T-helper 22 cell (primary cell): ENCODE data around the gene TMEM233.

Experiments
- DNase-seq: peaks from one replicate; pipeline ENCODE4 v3.0.0-alpha.2; 2020; ENCODE audit warnings: low read depth

TMEM233 gene

GRCh38 chr12:119593578-119594398, at the start of gene TMEM233:
TSS of gene TMEM233 (plus strand) at chr12:119593774. CDS start at chr12:119593849, 75 bp downstream.
- DNase-seq, result no peak

DNA sequence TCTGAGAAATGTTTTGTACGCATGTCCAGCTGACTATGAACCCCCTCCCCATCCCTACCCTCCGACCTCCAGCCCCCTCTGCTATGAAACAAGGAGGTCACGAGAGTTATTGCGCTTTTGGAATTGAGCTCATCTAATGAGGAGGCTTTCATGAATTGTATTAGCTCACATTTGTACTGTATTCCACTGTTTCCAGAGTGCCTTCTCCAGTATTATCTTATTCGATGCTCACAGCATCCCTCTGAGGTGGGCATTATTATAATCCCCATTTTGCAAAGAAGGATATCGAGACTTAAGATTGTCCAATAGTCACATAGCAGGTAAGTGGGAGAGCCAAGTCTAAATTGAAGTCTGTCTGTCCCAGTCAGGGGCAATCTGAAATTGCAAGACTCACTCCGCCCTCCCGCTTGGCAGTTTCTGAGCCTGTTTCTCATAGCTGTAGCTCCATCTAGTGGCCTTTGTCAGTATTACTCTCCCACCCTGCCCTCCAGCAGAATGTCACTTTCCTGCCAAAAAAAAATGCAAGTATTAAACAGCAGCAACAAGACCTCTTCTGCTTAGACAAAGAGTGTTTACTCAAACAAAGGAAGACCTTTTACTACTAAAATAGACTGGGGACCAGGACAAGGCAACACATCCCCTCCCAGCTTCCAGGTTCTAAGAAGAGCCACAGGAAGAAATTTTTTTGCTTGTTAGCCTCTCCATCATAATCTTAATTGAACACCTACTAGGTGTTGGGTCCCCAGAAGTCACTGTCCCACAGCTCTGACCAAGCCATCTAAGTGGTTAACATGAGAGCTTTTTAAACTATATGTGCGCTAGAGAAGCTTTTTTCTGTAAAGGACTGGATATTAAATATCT, 48.6 kb upstream of the TMEM233 start:
- no peak for DNase-seq

GRCh38 chr12:119546340-119546739, 47.2 kb upstream of the TMEM233 start:
- no peak for DNase-seq

GRCh38 chr12:119547001-119547400, 46.6 kb upstream of the TMEM233 start:
- no peak for DNase-seq

DNA sequence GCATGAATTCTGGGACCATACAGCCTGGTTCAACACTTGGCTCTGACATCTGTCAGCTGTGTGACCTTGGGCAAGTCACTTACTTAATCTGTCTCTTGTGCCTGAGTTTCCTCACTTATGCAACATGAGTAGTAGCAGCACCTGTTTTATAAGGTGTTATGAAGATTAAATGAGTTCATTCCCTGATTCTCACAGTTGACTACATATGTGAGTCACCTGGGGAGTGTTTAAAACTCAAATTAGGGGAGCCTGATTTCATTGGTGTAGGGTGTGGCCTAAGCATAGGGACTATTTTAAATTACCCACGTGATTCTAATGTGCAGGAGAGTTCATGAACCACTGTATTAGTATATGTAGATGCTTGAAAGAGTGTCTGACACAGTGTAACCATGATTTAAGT, 36.7 kb upstream of the TMEM233 start:
- DNase-seq, result no peak

DNA sequence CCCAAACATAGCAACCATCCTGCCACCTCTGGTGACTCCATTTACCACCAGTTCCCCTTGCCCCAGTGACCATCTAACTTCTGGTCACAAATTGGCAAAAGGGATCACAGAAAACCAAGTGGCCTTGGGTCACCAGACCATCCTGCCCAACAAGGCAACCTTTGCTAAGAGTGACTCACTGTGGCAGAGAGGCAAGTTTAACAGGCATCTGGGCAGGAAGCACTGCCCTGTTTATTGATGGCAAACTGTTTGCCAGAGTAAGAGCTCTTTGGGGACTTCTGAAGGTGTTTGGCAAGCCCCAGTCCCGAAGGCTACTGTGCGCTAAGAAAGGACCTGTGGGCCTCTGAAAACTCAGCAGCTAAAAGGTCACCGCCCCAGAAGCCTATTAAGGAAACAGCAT, 28.2 kb upstream of the TMEM233 start:
- DNase-seq, result no peak

GRCh38 chr12:119570771-119571170, 22.8 kb upstream of the TMEM233 start:
- no peak for DNase-seq

DNA sequence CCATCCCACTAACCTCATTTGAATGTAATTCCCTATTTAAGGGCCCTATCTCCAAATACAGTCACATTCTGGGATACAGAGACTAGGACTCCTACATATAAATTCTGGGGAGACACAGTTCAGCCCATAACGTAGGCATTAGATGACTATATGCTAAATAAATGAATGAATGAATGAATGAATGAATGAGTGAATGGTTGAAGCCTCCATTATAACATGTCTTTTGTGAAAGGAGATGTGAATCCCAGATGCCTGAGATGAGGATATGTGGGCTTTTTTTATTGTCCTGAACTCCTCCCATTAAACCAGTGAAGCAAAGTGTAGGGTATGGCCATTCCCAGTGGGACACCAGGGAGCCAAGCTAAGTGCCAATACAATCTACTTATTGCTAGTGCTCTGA, 20.5 kb upstream of the TMEM233 start:
- DNase-seq, result no peak

DNA sequence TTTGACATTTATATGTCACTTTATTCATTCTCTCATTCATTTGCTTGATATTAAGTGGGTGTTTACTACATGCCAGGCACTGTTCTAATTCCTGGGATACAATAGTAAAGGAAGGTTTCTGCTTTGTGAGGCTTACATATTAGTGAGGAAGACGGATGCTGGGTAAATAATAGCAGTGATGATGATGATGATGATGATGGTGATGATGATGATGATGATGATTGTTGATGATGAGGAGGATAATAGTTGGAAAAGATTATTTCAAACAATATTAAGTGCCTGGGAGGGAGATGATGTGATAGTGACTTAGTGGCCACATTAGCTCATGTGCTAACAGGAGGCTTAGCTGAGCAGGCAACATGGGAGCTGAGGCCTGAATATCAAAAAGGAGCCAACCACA, 19.3 kb upstream of the TMEM233 start:
- DNase-seq, result no peak

DNA sequence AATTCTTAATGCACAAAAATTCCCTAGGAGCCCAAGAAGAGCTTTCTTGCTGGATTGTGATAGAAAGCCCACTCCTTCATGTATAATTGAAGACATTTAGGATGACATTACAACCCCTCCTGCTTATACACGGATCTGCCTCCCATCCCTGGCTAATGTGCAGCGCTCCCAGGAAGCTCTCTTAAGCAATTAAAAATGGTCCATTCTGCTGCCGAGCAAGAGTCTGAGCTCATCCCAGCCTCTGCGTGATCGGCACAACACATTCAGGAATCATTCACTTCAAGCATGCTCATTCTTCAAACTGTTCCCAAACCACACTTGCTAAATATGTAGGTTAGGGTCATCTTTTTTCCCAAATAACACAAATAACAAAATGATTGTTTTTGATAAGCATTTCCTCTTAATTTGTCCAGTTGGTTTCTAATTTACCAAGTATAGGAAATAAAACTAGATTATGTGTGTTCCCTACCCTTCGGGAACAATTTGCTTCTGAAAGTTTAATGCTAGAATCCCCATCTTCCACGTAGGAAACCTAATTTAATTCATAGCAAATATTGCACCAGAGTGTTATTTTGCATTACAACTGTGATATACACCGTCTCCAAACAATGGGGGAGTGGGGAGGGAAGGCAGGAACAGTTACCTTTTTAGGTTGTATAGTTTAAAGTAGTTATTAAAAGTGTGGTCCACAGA, 17.3 kb upstream of the TMEM233 start:
- no peak for DNase-seq

- no peak for DNase-seq
Measured at GRCh38 chr12:119576915-119577314, 16.7 kb upstream of the TMEM233 start.

DNA sequence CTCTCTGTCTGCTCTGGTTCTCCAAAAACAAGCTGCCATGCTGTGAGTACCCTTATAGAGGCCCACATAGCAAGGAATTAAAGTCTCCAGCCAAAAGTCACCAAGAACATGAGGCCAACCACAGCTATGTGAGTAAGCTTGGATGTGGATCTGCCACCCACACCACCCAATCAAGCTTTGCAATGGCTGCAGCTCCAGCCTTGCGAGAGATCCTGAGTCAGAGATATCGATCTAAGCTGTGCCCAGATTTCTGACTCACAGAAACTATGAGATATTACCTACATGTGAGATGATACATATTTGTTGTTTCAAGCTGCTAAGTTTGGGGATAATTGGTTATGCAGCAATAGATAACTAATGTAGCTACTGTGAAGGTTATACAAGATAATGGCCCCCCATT, 15.5 kb upstream of the TMEM233 start:
- DNase-seq, result no peak

- no peak for DNase-seq
Measured at GRCh38 chr12:119589097-119589496, 4.5 kb upstream of the TMEM233 start.

DNA sequence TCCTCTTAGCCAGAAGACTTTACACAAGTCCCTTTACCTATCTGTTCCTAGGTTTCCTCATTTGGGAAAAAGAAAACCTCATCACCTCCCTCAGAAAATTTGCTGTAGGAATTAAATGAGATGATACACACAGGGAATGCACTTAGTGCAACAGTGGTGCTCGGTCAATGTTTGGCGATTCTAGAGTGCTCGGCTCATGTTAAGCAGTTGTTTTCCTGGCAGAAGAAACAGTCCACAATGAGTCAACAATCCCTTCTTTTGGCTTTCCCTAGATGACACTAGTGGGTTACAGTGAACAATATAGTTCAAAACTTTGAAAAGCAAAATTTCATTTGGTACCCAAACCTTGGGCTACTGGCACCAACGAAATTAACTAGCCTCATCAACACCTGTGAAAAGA, 3.9 kb upstream of the TMEM233 start:
- no peak for DNase-seq

DNA sequence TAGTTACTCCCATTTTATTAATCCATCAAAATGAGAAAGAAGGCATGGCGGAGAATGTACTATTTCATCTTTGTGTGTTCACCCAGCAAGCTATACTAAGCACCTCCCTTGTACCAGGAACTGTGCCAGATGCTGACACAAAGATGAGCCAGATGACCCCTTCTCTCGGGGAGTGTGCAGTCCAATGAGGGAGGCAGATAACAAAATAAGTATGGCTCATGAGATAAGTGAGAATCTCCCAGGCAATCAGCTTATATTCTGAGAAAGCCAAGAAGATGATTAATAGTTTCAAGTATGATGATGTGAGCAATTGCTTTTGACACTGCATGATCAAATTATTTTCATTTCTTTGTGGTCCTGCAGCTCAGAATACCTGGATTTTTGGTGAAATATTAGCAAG, 1.3 kb upstream of the TMEM233 start:
- DNase-seq, result no peak

DNA sequence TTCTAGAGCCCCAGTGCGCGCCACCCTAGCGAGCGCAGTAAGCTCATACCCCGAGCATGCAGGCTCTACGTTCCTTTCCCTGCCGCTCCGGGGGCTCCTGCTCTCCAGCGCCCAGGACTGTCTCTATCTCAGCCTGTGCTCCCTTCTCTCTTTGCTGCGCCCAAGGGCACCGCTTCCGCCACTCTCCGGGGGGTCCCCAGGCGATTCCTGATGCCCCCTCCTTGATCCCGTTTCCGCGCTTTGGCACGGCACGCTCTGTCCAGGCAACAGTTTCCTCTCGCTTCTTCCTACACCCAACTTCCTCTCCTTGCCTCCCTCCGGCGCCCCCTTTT, 791 bp downstream of the TMEM233 start:
- DNase-seq, result no peak

DNA sequence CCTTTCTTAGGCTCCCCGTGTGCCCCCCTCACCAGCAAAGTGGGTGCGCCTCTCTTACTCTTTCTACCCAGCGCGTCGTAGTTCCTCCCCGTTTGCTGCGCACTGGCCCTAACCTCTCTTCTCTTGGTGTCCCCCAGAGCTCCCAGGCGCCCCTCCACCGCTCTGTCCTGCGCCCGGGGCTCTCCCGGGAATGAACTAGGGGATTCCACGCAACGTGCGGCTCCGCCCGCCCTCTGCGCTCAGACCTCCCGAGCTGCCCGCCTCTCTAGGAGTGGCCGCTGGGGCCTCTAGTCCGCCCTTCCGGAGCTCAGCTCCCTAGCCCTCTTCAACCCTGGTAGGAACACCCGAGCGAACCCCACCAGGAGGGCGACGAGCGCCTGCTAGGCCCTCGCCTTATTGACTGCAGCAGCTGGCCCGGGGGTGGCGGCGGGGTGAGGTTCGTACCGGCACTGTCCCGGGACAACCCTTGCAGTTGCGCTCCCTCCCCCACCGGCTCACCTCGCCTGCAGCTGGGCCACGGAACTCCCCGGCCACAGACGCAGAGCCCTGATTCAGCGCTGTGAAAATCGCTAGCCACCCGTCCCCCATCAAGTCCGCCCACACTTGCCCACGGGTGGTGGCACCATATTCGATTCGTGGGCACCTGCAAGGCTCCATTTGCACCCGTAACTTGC, 1.3 kb downstream of the TMEM233 start:
- DNase-seq, result no peak

DNA sequence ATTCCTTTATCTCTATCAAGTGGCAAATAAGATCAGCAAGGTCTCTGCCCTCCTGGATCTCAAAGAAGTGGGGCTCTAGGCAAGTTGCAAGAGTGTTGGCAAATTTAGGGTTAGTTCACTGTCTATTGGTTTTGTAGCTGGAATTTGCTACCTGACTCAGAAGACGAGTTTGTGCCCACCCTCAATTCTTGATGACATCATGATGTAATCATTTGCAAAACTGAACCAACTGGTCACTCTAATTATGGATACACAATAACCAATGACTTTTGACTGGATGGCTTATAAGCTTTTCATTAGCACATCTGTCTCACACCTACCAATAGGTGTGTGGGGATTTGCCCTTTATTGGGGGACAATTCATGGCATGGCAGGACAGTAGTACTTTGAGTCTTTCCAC, 4.6 kb downstream of the TMEM233 start:
- DNase-seq, result no peak

- DNase-seq, result no peak
Measured at GRCh38 chr12:119601877-119602733, 8.5 kb downstream of the TMEM233 start.

- DNase-seq, result no peak
Measured at GRCh38 chr12:119602734-119603094, 9.1 kb downstream of the TMEM233 start.

DNA sequence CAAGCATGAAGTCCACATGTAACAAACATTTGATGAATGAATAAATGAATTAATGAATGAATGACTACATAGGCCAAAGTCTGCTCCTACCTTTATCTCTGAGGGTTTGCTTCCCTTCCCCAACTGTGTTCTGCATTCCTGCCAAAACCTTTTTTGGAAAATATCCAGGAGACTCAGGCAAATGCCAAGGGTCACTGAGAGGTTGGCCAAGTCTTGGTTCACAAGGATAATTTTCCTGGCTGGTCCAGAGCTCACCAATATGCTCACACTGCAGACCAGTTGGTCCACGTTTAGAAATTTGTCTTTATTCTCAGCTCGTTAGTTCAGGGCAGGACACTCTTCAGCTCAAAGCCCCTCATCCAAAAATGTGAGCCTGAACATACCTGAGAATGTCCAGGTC, 10.2 kb downstream of the TMEM233 start:
- DNase-seq, result no peak
